ENCODE data around the gene RBPJ.
A peak's percentile ranks its signal among the peaks of the same experiment; 100 is the strongest.
"Not testable (repeated sequence)": the region's sequence is repeated elsewhere in the genome, so short reads cannot be mapped to it uniquely, and the experiment has no call there.

Gene RBPJ

GRCh38 chr4:26302031-26302899 lies 18.5 kb upstream of the RBPJ start:
- no peak for DNase-seq

- no peak for DNase-seq
Measured at GRCh38 chr4:26303008-26303407, 17.8 kb upstream of the RBPJ start.

- no peak for DNase-seq
Measured at GRCh38 chr4:26307037-26307800, 13.6 kb upstream of the RBPJ start.

GRCh38 chr4:26308568-26308967 lies 12.2 kb upstream of the RBPJ start:
- no peak for DNase-seq

GRCh38 chr4:26310264-26310663 lies 10.6 kb upstream of the RBPJ start:
- DNase-seq, result no peak

GRCh38 chr4:26311633-26312032 lies 9.2 kb upstream of the RBPJ start:
- DNase-seq, result no peak

GRCh38 chr4:26315316-26315932 lies 5.4 kb upstream of the RBPJ start:
- DNase-seq, result not testable (repeated sequence)

GRCh38 chr4:26317766-26318165 lies 3.0 kb upstream of the RBPJ start:
- no peak for DNase-seq

- DNase-seq, result peak; percentile 98
Measured at GRCh38 chr4:26319467-26319948, 1.3 kb upstream of the RBPJ start.

GRCh38 chr4:26319949-26320537 lies 771 bp upstream of the RBPJ start:
- peak; percentile 77 for DNase-seq

GRCh38 chr4:26321373-26322221 lies 783 bp downstream of the RBPJ start:
- DNase-seq, result peak; percentile 48

GRCh38 chr4:26322346-26322745 lies 1.5 kb downstream of the RBPJ start:
- peak; percentile 19 for DNase-seq

GRCh38 chr4:26323821-26324220 lies 3.0 kb downstream of the RBPJ start:
- no peak for DNase-seq

GRCh38 chr4:26325191-26325590 lies 4.4 kb downstream of the RBPJ start:
- DNase-seq, result no peak

GRCh38 chr4:26326791-26327190 lies 6.0 kb downstream of the RBPJ start:
- DNase-seq, result no peak

- DNase-seq, result no peak
Measured at GRCh38 chr4:26330186-26330787, 9.5 kb downstream of the RBPJ start.

- DNase-seq, result no peak
Measured at GRCh38 chr4:26330946-26331345, 10.1 kb downstream of the RBPJ start.

GRCh38 chr4:26331380-26331950 lies 10.7 kb downstream of the RBPJ start:
- no peak for DNase-seq

- no peak for DNase-seq
Measured at GRCh38 chr4:26334366-26334765, 13.6 kb downstream of the RBPJ start.

- no peak for DNase-seq
Measured at GRCh38 chr4:26337612-26338011, 16.8 kb downstream of the RBPJ start.

- no peak for DNase-seq
Measured at GRCh38 chr4:26342328-26343037, 21.7 kb downstream of the RBPJ start.
